Transverse colon (tissue), 4 donors: ENCODE data around the gene NPAS3. TPM values are rescaled to one million over a fixed set of nuclear protein-coding genes. Genes with fewer than 3 reads are reported as not detected.

Experiments
- DNase-seq: peaks from one replicate; pipeline ENCODE4 v3.0.0-alpha.2; 2019
- H3K27ac ChIP-seq, 4 donors: fragments of 200-600 bp; sonication (generic); 2 replicates each; pipeline ENCODE4 v1.5.1; 2016 to 2018; ENCODE audit warnings: inconsistent platforms in 4 of 4
- H3K27me3 ChIP-seq: fragments of 200-600 bp; sonication (generic); 2 replicates; pipeline ENCODE4 v1.5.1; 2017; ENCODE audit warnings: inconsistent platforms
- H3K36me3 ChIP-seq, 4 donors: fragments of 200-600 bp; sonication (generic); 2 replicates each; pipeline ENCODE4 v1.5.1; 2017 to 2019; ENCODE audit warnings: inconsistent platforms in 4 of 4
- H3K4me1 ChIP-seq, 4 donors: fragments of 200-600 bp; sonication (generic); 2 replicates each; pipeline ENCODE4 v1.5.1; 2017 to 2020; ENCODE audit warnings: inconsistent platforms in 4 of 4
- H3K4me3 ChIP-seq, 4 donors: fragments of 200-600 bp; sonication (generic); 1 replicate in 1 of 4; 2 replicates in 3 of 4; pipeline versions ENCODE4 v1.5.1 to v1.6.1; 2017 to 2019; ENCODE audit warnings: inconsistent platforms in 4 of 4
- H3K9me3 ChIP-seq, 2 donors: fragments of 200-600 bp; sonication (generic); 2 replicates each; pipeline ENCODE4 v1.5.1; 2017 to 2019; ENCODE audit warnings: inconsistent platforms in 2 of 2
- EP300 ChIP-seq: sonication (generic); formaldehyde crosslinking; IDR thresholded peaks from one replicate; pipeline ENCODE4 v1.6.1; 2017; ENCODE audit warnings: antibody characterized with exemption, low read depth
- POLR2A ChIP-seq: fragments of 450-650 bp; IDR thresholded peaks from one replicate; pipeline ENCODE4 v1.6.1; 2016; ENCODE audit warnings: antibody characterized with exemption, mild to moderate bottlenecking, moderate library complexity
- POLR2AphosphoS5 ChIP-seq, 3 donors: sonication (generic); formaldehyde crosslinking; IDR thresholded peaks; one replicate each; pipeline ENCODE4 v1.6.1; 2016; ENCODE audit warnings: antibody characterized with exemption in 3 of 3
- WGBS, 2 donors: methylation state at CpG; one replicate each; pipeline ENCODE4 v1.1.5; 2018; ENCODE audit warnings: low coverage in 1 of 2; 5-methylcytosine and 5-hydroxymethylcytosine counted together
- in situ Hi-C, 4 donors: fragments of 200-750 bp; cut with MboI; loops; one replicate each; pipeline versions ENCODE4 v1.15.0 to v1.15.1; 2017; ENCODE audit warnings: low sequenced_read_pairs in 3 of 4, low pct_ligation_motif_present in 1 of 4, low pct_unique_long_range_greater_than_20kb in 1 of 4
- intact Hi-C: fragments of 100-400 bp; cut with DNase I; formaldehyde crosslinking; loops from one replicate; pipeline ENCODE4 v1.15.1; 2023; ENCODE audit warnings: low total_unique reads
- total RNA-seq, 4 donors: library from RNA; depleted of rRNA; stranded (reverse); fragments of >200 nt; gene quantifications; one replicate each; pipeline ENCODE4 v1.1.0, GENCODE V29; 2016
- TF ChIP-seq, protein P1 (sequence below), 5 experiments: fragments of 200-600 bp in 3 of 5; fragments of 450-650 bp in 2 of 5; sonication (generic) in 3 of 5; IDR thresholded peaks; 1 replicate in 2 of 5; 2 replicates in 3 of 5; pipeline ENCODE4 v1.5.1; 2016 to 2017; ENCODE audit warnings: antibody characterized with exemption in 5 of 5, inconsistent platforms in 3 of 5, mild to moderate bottlenecking in 2 of 5, moderate library complexity in 1 of 5

Gene NPAS3
- total RNA-seq, 4 donors from 2014 or later: 0.96 to 6.4 (median 1.8) TPM

DNA sequence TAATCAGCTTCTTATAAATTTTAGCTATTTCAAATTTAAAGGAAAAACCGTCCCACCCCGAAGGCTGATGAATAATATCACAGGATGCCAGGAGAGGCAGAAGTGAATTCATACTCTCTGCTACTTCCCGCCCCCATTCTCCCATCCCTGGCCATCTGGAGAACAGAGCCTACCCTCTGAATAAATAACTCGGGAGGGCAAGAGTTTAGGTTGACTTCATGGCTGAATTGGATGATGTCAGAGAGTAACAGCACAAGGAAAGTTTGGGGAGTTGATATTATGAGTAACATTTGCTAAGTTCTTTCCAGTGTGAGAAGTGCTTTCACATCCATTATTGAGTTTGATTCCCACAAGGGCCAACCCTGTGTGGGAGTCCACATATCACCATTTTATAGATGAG lies 770.6 kb downstream of the NPAS3 start:
- no peak for DNase-seq
- Histone ChIP-seq H3K36me3 (no peaks in the 10 kb centered on the region), H3K4me1 (no peaks in the 10 kb centered on the region), H3K27me3 (no peaks in the 10 kb centered on the region), H3K9me3 (no peaks in the 10 kb centered on the region), H3K27ac (no peak overlapping the region), H3K4me3 (no peak overlapping the region)
- intact Hi-C loops (no loop called here), in situ Hi-C loops (no loop called here)
- TF ChIP-seq POLR2A: no peak
- TF ChIP-seq POLR2AphosphoS5 (IDR thresholded peaks at IDR 0.05): no peak
- TF ChIP-seq, protein P1, sequence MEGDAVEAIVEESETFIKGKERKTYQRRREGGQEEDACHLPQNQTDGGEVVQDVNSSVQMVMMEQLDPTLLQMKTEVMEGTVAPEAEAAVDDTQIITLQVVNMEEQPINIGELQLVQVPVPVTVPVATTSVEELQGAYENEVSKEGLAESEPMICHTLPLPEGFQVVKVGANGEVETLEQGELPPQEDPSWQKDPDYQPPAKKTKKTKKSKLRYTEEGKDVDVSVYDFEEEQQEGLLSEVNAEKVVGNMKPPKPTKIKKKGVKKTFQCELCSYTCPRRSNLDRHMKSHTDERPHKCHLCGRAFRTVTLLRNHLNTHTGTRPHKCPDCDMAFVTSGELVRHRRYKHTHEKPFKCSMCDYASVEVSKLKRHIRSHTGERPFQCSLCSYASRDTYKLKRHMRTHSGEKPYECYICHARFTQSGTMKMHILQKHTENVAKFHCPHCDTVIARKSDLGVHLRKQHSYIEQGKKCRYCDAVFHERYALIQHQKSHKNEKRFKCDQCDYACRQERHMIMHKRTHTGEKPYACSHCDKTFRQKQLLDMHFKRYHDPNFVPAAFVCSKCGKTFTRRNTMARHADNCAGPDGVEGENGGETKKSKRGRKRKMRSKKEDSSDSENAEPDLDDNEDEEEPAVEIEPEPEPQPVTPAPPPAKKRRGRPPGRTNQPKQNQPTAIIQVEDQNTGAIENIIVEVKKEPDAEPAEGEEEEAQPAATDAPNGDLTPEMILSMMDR (IDR thresholded peaks at IDR 0.05): no peak
- no peak for TF ChIP-seq EP300
- 74 to 79% methylated on average over 4 of the region's 4 CpGs for WGBS, 2 donors

DNA sequence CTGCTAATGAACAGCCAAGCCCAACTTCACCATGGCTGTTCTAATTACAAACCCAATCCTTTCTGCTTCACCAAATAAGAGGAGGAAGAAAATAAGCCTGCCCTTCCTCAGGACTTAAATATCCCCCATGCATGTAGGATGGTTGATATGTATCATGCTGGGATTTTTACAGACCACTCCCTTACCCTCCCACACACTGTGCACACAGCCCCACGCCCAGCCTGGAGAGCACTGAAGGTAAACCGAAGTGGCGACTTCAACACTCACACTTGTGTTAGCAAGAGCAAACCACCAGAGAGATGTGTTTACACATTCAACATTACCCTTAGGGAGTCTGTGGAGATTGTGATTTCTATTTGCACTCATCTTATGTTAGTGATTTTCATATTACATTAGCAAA lies 771.0 kb downstream of the NPAS3 start:
- no peak overlapping the region for H3K27ac ChIP-seq
- no peaks in the 10 kb centered on the region for H3K27me3 ChIP-seq
- DNase-seq: no peak
- TF ChIP-seq POLR2A (no peak), POLR2AphosphoS5 (IDR thresholded peaks at IDR 0.05) (no peak), EP300 (no peak)
- TF ChIP-seq, protein P1 (IDR thresholded peaks at IDR 0.05): no peak
- H3K9me3 ChIP-seq: no peaks in the 10 kb centered on the region
- H3K4me3 ChIP-seq: no peak overlapping the region
- no peaks in the 10 kb centered on the region for H3K4me1 ChIP-seq
- WGBS, 2 donors: 82 to 83% methylated on average over 1 to 3 of the region's 3 CpGs
- no peaks in the 10 kb centered on the region for H3K36me3 ChIP-seq
- in situ Hi-C loops (no loop called here), intact Hi-C loops (no loop called here)

DNA sequence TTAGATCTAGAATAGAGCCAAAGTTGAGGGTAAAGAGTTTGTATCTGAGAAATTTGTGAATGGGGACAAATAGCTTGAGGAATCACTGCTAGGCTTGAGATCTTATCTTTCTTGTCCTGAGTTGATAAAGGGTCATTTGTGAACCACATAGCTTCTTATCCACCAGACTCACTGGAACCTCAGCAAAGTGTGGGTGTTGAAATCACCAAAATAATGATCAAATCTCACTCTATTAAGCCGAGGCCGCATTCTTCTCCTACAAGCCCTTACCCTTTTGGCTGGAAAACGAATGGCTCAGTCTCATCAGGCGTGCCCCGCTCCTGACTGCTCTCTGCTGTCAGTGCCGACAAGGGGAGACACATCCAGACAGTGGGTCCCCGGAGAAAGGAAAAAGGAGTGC lies 771.6 kb downstream of the NPAS3 start:
- Histone ChIP-seq H3K9me3 (no peaks in the 10 kb centered on the region), H3K4me3 (no peak overlapping the region), H3K27ac (no peak overlapping the region), H3K27me3 (no peaks in the 10 kb centered on the region), H3K4me1 (no peaks in the 10 kb centered on the region), H3K36me3 (no peaks in the 10 kb centered on the region)
- DNase-seq: no peak
- in situ Hi-C loops: no loop called here
- WGBS, 2 donors: 84 to 95% methylated on average over 6 to 7 of the region's 7 CpGs
- TF ChIP-seq POLR2A (no peak), POLR2AphosphoS5 (IDR thresholded peaks at IDR 0.05) (no peak), EP300 (no peak)
- TF ChIP-seq, protein P1 (IDR thresholded peaks at IDR 0.05): no peak
- intact Hi-C loops: no loop called here

DNA sequence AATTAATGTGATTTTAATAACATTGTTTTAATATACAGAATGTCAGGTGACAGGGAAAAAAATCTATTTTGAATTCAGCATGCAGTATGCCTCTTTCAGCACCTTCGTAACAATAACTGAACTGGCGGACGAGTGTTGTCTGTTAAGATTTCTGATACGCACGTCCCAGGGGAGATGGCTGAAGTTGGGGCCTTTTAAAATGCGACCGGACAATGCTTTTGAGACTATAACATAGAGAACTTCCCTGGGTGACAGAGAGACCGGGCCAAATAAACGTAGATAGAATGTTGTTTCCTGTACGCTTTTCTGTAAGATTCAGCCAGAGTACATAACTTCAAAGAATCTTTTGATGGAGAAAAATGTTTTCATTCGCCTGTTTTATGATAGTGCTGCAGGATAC lies 772.5 kb downstream of the NPAS3 start:
- H3K27ac ChIP-seq: no peak overlapping the region
- intact Hi-C loops: no loop called here
- no peaks in the 10 kb centered on the region for H3K36me3 ChIP-seq
- H3K9me3 ChIP-seq: no peaks in the 10 kb centered on the region
- no peak for DNase-seq
- no peaks in the 10 kb centered on the region for H3K27me3 ChIP-seq
- TF ChIP-seq, protein P1 (IDR thresholded peaks at IDR 0.05): no peak
- TF ChIP-seq EP300 (no peak), POLR2A (no peak), POLR2AphosphoS5 (IDR thresholded peaks at IDR 0.05) (no peak)
- WGBS, 2 donors: 87 to 90% methylated on average over 11 of the region's 11 CpGs
- H3K4me3 ChIP-seq: no peak overlapping the region
- H3K4me1 ChIP-seq: no peaks in the 10 kb centered on the region
- in situ Hi-C loops: no loop called here
